PC-9 (cell line): ENCODE measurements around the gene ELK4.

Experiments
- EZH2 ChIP-seq: fragments of 200-600 bp; sonication (generic); IDR thresholded peaks from 2 replicates; pipeline ENCODE4 v1.8.0; 2017; ENCODE audit warnings: antibody characterized with exemption, low read depth
- TF ChIP-seq, protein P1 (sequence below): fragments of 200-600 bp; sonication (generic); conservative IDR thresholded peaks from 2 replicates; pipeline ENCODE4 v1.6.1; 2017; ENCODE audit warnings: mixed run types, antibody characterized with exemption, mild to moderate bottlenecking, moderate library complexity

DNA sequence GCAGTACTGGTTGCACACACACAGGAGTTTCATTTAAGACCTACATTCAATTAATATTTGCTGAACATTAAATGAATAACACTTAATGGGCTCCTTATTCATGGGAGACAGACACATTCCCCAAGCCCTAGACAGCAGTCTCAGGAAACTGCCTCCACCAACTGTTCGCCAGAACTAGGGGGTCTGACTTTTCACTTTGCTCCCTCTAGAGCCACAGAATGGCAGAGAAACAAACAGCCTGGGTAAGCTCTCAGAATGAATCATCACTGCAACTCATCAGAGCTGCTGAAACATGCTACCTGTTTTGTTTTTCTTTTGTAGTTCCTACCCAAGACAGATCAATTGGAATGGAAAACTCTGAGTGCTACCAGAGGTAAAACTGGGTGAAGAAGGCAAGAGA, 31.7 kb downstream of the ELK4 start:
- TF ChIP-seq, protein P1, sequence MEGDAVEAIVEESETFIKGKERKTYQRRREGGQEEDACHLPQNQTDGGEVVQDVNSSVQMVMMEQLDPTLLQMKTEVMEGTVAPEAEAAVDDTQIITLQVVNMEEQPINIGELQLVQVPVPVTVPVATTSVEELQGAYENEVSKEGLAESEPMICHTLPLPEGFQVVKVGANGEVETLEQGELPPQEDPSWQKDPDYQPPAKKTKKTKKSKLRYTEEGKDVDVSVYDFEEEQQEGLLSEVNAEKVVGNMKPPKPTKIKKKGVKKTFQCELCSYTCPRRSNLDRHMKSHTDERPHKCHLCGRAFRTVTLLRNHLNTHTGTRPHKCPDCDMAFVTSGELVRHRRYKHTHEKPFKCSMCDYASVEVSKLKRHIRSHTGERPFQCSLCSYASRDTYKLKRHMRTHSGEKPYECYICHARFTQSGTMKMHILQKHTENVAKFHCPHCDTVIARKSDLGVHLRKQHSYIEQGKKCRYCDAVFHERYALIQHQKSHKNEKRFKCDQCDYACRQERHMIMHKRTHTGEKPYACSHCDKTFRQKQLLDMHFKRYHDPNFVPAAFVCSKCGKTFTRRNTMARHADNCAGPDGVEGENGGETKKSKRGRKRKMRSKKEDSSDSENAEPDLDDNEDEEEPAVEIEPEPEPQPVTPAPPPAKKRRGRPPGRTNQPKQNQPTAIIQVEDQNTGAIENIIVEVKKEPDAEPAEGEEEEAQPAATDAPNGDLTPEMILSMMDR: no peak
- TF ChIP-seq EZH2: no peak
